Endodermal cell (in vitro differentiated cells): Measurements from ENCODE around the gene RBM20. TPM values are rescaled to one million over a fixed set of nuclear protein-coding genes. Genes with fewer than 3 reads are reported as not detected.
"Not testable (repeated sequence)": the region's sequence is repeated elsewhere in the genome, so short reads cannot be mapped to it uniquely, and the experiment has no call there.

Source experiments
- DNase-seq: peaks from one replicate; pipeline ENCODE4 v3.0.0-alpha.2; 2017
- H3K27ac ChIP-seq: 2 replicates; pipeline ENCODE4 v1.5.1; 2013; ENCODE audit warnings: mild to moderate bottlenecking, low read depth, low read length, moderate library complexity
- H3K27me3 ChIP-seq: 2 replicates; pipeline ENCODE4 v1.6.1; 2013; ENCODE audit warnings: mild to moderate bottlenecking, low read length, moderate library complexity; ENCODE audit not compliant: insufficient read depth, control insufficient read depth, poor library complexity, severe bottlenecking
- H3K36me3 ChIP-seq: 2 replicates; pipeline ENCODE4 v1.7.0; 2013; ENCODE audit warnings: mild to moderate bottlenecking, low read length, moderate library complexity; ENCODE audit not compliant: control insufficient read depth, insufficient read depth
- H3K4me1 ChIP-seq: one replicate; pipeline ENCODE4 v1.7.0; 2013; ENCODE audit warnings: low read length; ENCODE audit not compliant: control insufficient read depth, insufficient read depth
- H3K4me3 ChIP-seq: 2 replicates; pipeline ENCODE4 v1.5.1; 2013; ENCODE audit warnings: mild to moderate bottlenecking, low read length, moderate library complexity
- H3K9ac ChIP-seq: 2 replicates; pipeline ENCODE4 v1.6.1; 2013; ENCODE audit warnings: mild to moderate bottlenecking, low read length, moderate library complexity; ENCODE audit not compliant: poor library complexity, severe bottlenecking; ENCODE audit errors: extremely low read depth
- H3K9me3 ChIP-seq: 2 replicates; pipeline ENCODE4 v1.6.1; 2013; ENCODE audit warnings: mild to moderate bottlenecking, low read length, moderate library complexity; ENCODE audit not compliant: control insufficient read depth
- H3K27ac Mint-ChIP-seq: 2 replicates; pipeline ENCODE4 v1.8.0; 2020; ENCODE audit warnings: mixed read lengths
- H3K27me3 Mint-ChIP-seq: 2 replicates; pipeline ENCODE4 v1.8.0; 2021; ENCODE audit warnings: mild to moderate bottlenecking, mixed read lengths; ENCODE audit not compliant: insufficient read depth
- H3K36me3 Mint-ChIP-seq: 2 replicates; pipeline ENCODE4 v1.8.0; 2020; ENCODE audit warnings: low read depth, mixed read lengths
- H3K4me1 Mint-ChIP-seq: 2 replicates; pipeline ENCODE4 v1.8.0; 2020; ENCODE audit warnings: mixed read lengths
- H3K4me3 Mint-ChIP-seq: 2 replicates; pipeline ENCODE4 v1.8.0; 2020; ENCODE audit warnings: mild to moderate bottlenecking, moderate library complexity, mixed read lengths
- H3K9me3 Mint-ChIP-seq: 2 replicates; pipeline ENCODE4 v1.8.0; 2020; ENCODE audit warnings: mild to moderate bottlenecking, mixed read lengths
- WGBS, 2 experiments: methylation state at CpG; one replicate each; pipeline versions ENCODE4 v1.1.5 to v1.1.7; 2013; ENCODE audit warnings: missing lambda C conversion rate in 2 of 2, mixed read lengths in 1 of 2; ENCODE audit not compliant: insufficient coverage in 1 of 2, insufficient read length in 1 of 2; 5-methylcytosine and 5-hydroxymethylcytosine counted together
- total RNA-seq, 2 donors: library from RNA; stranded (reverse); fragmentation: NEBNext Ultra II Directional in 1 of 2; extraction: Animal tissue kit (Norgen Biotek cat#: 25700) in 1 of 2; gene quantifications; 2 replicates in 1 of 2; 3 replicates in 1 of 2; pipeline ENCODE4 v1.2.1, GENCODE V29; 2021
- TF ChIP-seq, protein P1 (sequence below): fragments of 200-600 bp; sonication (generic); conservative IDR thresholded peaks from 2 replicates; pipeline ENCODE4 v1.5.0; 2021; ENCODE audit warnings: antibody characterized with exemption, mild to moderate bottlenecking

RBM20 gene
- total RNA-seq, 2 donors from 2014 or later, result 6.2 to 7.0 TPM

GRCh38 chr10:110610308-110610774, 33.8 kb upstream of the RBM20 start:
- peaks cover 11% of the 10 kb centered on the region for H3K36me3 Mint-ChIP-seq
- no peak overlapping the region for H3K4me3 Mint-ChIP-seq
- 6 to 23% methylated on average over 2 to 3 of the region's 3 CpGs for WGBS, 2 experiments
- H3K4me3 ChIP-seq, result no peak overlapping the region
- peak overlapping the region; percentile 43 for H3K9ac ChIP-seq
- H3K4me1 ChIP-seq, result peaks cover 4% of the 10 kb centered on the region
- no peak overlapping the region for H3K27ac ChIP-seq
- peaks cover 15% of the 10 kb centered on the region for H3K36me3 ChIP-seq
- no peaks in the 10 kb centered on the region for H3K27me3 ChIP-seq
- no peaks in the 10 kb centered on the region for H3K9me3 ChIP-seq
- DNase-seq, result peak; percentile 94
- TF ChIP-seq, protein P1, sequence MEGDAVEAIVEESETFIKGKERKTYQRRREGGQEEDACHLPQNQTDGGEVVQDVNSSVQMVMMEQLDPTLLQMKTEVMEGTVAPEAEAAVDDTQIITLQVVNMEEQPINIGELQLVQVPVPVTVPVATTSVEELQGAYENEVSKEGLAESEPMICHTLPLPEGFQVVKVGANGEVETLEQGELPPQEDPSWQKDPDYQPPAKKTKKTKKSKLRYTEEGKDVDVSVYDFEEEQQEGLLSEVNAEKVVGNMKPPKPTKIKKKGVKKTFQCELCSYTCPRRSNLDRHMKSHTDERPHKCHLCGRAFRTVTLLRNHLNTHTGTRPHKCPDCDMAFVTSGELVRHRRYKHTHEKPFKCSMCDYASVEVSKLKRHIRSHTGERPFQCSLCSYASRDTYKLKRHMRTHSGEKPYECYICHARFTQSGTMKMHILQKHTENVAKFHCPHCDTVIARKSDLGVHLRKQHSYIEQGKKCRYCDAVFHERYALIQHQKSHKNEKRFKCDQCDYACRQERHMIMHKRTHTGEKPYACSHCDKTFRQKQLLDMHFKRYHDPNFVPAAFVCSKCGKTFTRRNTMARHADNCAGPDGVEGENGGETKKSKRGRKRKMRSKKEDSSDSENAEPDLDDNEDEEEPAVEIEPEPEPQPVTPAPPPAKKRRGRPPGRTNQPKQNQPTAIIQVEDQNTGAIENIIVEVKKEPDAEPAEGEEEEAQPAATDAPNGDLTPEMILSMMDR, result peak; percentile 91
- no peaks in the 10 kb centered on the region for H3K9me3 Mint-ChIP-seq
- peaks cover 19% of the 10 kb centered on the region for H3K4me1 Mint-ChIP-seq
- peak overlapping the region; percentile 89 for H3K27ac Mint-ChIP-seq
- no peaks in the 10 kb centered on the region for H3K27me3 Mint-ChIP-seq

DNA sequence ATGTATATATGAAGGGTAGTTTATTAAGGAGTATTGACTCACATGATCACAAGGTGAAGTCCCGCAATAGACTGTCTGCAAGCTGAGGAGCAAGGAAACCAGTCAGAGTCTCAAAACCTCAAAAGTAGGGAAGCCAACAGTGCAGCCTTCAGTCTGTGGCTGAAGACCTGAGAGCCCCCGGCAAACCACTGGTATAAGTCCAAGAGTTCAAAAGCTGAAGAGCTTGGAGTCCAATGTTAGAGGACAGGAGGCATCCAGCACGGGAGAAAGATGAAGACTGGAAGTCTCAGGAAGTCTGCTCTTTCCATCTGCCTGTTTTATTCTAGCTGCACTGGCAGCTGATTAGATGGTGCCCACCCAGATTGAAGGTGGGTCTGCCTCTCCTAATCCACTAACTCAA, 33.4 kb upstream of the RBM20 start:
- peaks cover 19% of the 10 kb centered on the region for H3K4me1 Mint-ChIP-seq
- H3K27me3 Mint-ChIP-seq, H3K4me3 Mint-ChIP-seq, H3K9me3 ChIP-seq, H3K36me3 Mint-ChIP-seq, H3K4me3 ChIP-seq, H3K4me1 ChIP-seq, H3K9me3 Mint-ChIP-seq, H3K27ac ChIP-seq, H3K27me3 ChIP-seq: not testable (repeated sequence)
- WGBS, 2 experiments, result 80 to 84% methylated on average over 3 of the region's 3 CpGs
- H3K27ac Mint-ChIP-seq, result peak overlapping the region; percentile 89
- Histone ChIP-seq H3K9ac (peak overlapping the region; percentile 43), H3K36me3 (peaks cover 11% of the 10 kb centered on the region)
- DNase-seq, result peak; percentile 63

GRCh38 chr10:110612087-110612486, 32.0 kb upstream of the RBM20 start:
- TF ChIP-seq, protein P1, result no peak
- Histone ChIP-seq H3K4me3 (no peak overlapping the region), H3K9ac (no peak overlapping the region), H3K27ac (no peak overlapping the region), H3K9me3 (no peaks in the 10 kb centered on the region), H3K36me3 (no peaks in the 10 kb centered on the region), H3K27me3 (no peaks in the 10 kb centered on the region), H3K4me1 (peaks cover 4% of the 10 kb centered on the region)
- peaks cover 2% of the 10 kb centered on the region for H3K27me3 Mint-ChIP-seq
- H3K4me3 Mint-ChIP-seq, result no peak overlapping the region
- peaks cover 19% of the 10 kb centered on the region for H3K4me1 Mint-ChIP-seq
- no peak for DNase-seq
- WGBS, 2 experiments, result 75 to 92% methylated on average over 1 to 3 of the region's 3 CpGs
- H3K27ac Mint-ChIP-seq, result no peak overlapping the region
- no peaks in the 10 kb centered on the region for H3K36me3 Mint-ChIP-seq
- no peaks in the 10 kb centered on the region for H3K9me3 Mint-ChIP-seq

- Histone ChIP-seq H3K4me3 (no peak overlapping the region), H3K4me1 (peaks cover 4% of the 10 kb centered on the region), H3K9ac (no peak overlapping the region), H3K9me3 (no peaks in the 10 kb centered on the region), H3K27me3 (no peaks in the 10 kb centered on the region), H3K36me3 (no peaks in the 10 kb centered on the region), H3K27ac (no peak overlapping the region)
- Mint-ChIP-seq H3K9me3 (no peaks in the 10 kb centered on the region), H3K36me3 (no peaks in the 10 kb centered on the region), H3K4me1 (peaks cover 19% of the 10 kb centered on the region), H3K27ac (no peak overlapping the region), H3K27me3 (peaks cover 2% of the 10 kb centered on the region), H3K4me3 (no peak overlapping the region)
- WGBS, 2 experiments, result 94 to 100% methylated on average over 1 to 4 of the region's 4 CpGs
- DNase-seq, result no peak
- TF ChIP-seq, protein P1, result no peak
Measured at GRCh38 chr10:110612629-110613028, 31.5 kb upstream of the RBM20 start.
